Stimulated activated CD8-positive, alpha-beta memory T cell treated with anti-CD3 and anti-CD28 coated beads, Interleukin-7, amount 100 ng/mL, for 48 hours (primary cell): ENCODE measurements around the gene LRP10.
"Not testable (repeated sequence)": the region's sequence is repeated elsewhere in the genome, so short reads cannot be mapped to it uniquely, and the experiment has no call there.

Source experiments
- DNase-seq, 2 donors: peaks; one replicate each; pipeline ENCODE4 v3.0.0-alpha.2; 2020; ENCODE audit warnings: low read depth in 1 of 2; ENCODE audit errors: extremely low read depth in 1 of 2

The LRP10 gene

GRCh38 chr14:22871224-22872032 is at the start of gene LRP10:
Gene LRP10, plus strand, starts transcription at chr14:22871740. Its CDS starts 564 bp downstream, at chr14:22872304.
- peak in 1 of 2 donors; percentile 79 for DNase-seq

GRCh38 chr14:22822016-22822570 is 49.4 kb upstream of the LRP10 start:
- DNase-seq, result no peak

DNA sequence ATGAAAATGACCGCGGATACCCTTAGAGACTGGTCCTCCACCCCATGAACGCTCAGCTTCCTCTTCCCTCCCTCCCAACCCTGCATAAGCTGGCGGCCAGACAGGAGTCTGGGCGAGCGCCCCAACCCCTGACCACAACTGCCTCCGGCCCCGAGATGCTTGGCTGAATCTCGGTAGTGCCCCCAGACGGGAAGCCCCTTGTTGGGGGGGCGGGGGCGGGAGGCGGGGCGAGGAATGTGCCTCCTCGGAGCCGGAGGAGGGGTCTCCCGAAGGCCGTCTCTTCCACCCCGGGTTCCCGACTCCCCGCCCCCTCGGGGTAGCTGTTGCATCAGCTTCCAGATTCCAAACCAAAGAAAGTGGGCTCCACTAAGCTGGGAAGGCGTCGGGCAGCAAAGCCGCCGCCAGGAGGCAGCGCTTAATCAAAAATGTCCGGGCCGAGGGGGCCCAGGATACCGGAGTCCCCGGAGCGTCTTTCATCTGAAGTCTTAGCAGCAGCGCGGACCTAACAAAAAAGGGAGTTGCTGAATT is 48.9 kb upstream of the LRP10 start:
- DNase-seq, result peak; percentile 25 to 49

DNA sequence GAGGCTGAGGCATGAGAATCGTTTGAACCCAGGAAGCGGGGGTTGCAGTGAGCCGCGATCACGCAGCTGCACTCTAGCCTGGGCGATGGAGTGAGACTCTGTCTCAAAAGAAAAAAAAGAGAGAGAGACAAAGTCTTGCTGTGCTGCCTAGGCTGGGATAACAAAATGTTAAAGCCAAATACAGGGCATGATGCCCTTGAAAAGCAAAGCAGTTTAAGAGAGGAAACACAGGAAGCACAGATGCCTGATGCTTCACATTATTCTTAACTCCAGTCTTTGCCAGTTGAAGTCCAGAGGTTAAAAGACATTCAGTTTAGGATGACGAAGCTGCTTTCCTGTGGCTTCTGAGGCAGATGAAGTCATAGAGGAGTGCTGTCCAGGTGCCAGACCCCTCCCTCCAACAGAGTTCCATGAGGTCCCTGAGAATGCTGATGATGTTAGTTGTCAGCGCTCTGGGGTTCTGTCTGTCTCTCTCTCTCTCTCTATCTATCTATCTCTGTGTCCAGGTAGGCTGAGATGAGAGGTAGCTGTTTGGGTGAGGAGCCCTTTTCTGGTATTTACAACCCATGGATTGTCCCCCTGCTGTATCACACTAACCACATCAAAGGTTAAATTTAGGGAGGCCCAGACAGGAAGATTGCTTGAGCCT is 46.7 kb upstream of the LRP10 start:
- no peak for DNase-seq

GRCh38 chr14:22829076-22829660 is 42.4 kb upstream of the LRP10 start:
- not testable (repeated sequence) for DNase-seq

DNA sequence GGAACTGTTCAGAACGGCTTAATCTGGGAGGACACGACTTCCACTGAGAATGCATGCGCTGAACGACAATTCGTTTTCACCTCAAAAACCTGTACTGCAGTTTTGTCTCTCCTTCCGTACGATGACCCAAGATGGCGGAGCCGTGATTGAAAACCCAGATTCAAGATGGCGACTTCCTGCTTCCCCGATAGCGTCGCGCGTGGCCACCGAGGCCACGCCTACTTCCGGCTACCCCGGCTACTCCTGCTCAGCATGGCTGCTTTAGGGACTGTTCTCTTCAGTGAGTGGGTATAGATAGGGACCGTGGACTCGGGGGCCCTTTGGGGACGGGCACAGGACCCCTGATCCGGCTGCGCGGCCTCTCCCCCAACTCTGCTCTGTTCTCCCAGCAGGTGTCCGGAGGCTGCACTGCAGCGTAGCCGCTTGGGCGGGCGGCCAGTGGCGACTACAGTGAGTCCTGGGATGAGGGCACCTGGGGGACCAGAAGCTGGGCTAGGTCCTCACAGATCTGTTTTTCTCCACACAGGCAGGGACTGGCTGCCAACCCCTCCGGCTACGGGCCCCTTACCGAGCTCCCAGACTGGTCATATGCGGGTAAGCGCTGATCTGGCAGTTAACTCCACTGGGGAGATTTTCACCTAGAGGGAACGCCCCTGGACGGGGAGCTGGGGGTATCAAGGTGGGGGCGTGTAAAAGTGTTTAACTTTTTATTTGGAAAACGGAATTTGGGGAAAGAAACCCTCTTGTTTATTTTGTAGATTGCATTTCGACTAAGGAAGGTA is 41.7 kb upstream of the LRP10 start, which contains the start of gene MRPL52:
TSS of gene MRPL52 (plus strand) at position 227 of the 782 bp plus-strand sequence. CDS start at position 253, 26 bp downstream.
- DNase-seq, result peak; percentile 74 to 82

GRCh38 chr14:22830443-22831010 is 41.0 kb upstream of the LRP10 start:
- no peak for DNase-seq

- DNase-seq, result no peak
Observed at GRCh38 chr14:22835505-22835904, 36.0 kb upstream of the LRP10 start.

DNA sequence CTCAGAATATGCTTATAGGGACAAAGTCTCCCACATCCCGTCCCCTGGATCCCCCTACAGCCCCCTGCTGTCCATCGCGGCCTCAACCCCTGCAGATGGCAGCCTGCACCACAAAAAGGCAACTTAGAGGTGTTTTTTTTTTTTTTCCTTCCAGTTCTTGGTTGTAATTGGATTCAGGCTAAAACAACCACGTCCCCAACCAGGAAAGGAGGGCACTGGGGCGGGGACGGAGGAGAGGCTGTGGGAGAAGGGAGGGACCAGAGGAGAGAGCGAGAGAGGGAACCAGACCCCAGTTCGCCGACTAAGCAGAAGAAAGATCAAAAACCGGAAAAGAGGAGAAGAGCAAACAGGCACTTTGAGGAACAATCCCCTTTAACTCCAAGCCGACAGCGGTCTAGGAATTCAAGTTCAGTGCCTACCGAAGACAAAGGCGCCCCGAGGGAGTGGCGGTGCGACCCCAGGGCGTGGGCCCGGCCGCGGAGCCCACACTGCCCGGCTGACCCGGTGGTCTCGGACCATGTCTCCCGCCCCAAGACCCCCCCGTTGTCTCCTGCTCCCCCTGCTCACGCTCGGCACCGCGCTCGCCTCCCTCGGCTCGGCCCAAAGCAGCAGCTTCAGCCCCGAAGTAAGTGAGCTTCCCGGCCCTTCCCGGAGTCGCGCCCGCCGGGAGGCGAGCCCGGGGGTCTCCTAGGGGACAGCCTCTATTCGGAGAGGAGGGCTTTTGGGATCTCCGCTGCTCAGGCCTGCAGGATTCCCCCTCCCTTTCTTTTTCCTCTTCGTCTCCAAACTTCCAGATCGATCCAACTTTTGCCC is 35.0 kb upstream of the LRP10 start, which contains the start of gene MMP14:
TSS of gene MMP14 (plus strand) at position 285 of the 813 bp plus-strand sequence. CDS start at position 518, 233 bp downstream.
- DNase-seq, result no peak

- DNase-seq, result no peak
Observed at GRCh38 chr14:22837114-22837749, 34.3 kb upstream of the LRP10 start.

GRCh38 chr14:22837750-22838538 is 33.6 kb upstream of the LRP10 start:
- DNase-seq, result no peak

DNA sequence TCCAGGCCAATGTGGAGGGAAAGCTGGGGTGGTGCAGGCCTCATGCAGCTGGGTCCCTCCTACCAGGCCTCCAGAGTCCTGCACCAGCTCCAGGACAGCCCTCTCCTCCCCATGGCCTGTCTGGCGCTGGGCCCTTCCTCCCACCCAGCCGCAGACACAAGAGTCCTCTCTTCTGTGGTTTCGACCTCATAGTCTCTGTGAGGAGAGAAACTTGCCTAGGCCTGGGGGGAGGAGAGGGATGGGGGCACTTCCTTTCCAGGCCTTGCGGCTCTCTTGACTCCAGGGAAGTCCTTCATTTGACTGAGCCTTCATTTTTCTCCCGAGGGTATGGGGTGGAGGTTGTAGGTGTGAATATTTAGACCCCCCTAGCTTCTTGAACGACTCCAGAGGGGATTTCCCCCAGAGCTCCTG is 32.9 kb upstream of the LRP10 start:
- no peak for DNase-seq

GRCh38 chr14:22839159-22839779 is 32.3 kb upstream of the LRP10 start:
- no peak for DNase-seq

DNA sequence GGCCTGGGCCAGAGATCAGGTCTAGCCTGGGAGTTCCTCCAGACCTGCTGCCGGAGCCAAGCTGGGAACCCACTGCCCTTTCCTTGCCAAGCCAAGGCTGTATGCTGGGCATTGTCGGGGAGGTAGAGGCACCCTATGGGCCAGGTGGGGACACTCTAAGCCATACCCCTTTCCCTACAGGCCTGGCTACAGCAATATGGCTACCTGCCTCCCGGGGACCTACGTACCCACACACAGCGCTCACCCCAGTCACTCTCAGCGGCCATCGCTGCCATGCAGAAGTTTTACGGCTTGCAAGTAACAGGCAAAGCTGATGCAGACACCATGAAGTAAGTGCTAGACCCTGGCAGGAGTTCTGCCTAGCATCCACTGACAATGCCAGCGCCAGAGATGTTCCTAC is 30.2 kb upstream of the LRP10 start:
- DNase-seq, result no peak

GRCh38 chr14:22841769-22842168 is 29.8 kb upstream of the LRP10 start:
- no peak for DNase-seq

DNA sequence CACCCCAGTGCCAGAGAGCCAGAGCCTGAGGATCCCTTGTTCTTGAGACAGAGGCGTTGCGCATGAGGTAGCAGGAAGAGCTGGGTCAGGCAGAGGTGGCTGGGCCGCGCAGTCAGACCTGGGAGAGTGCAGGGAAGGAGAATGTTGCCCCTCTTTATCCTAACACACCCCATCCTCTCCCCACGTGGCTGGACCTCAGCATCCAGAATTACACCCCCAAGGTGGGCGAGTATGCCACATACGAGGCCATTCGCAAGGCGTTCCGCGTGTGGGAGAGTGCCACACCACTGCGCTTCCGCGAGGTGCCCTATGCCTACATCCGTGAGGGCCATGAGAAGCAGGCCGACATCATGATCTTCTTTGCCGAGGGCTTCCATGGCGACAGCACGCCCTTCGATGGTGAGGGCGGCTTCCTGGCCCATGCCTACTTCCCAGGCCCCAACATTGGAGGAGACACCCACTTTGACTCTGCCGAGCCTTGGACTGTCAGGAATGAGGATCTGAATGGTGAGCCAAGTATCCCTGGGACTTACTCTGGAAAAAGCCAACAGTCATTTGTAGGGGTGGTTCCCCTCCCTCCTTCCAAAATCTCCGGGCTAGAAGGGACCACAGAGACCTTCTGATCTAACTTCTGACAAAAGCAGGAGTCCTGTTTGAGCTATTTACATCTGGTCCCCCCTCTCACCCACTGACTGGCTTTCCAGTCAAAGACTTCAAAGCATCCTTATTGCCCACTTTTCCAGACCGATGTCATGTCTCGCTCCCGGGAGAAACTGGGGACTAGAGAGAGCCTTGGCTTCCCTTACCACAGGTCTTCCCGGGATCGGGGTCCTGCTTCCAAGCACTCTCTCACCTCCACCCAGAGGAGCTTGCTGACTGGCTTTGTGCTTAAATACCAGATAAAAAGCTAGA is 29.1 kb upstream of the LRP10 start:
- DNase-seq, result no peak
